Thoracic aorta (tissue), 2 donors: Measurements from ENCODE around the gene ZNF611. TPM values are rescaled to one million over a fixed set of nuclear protein-coding genes. Genes with fewer than 3 reads are reported as not detected.
"Not testable (repeated sequence)": the region's sequence is repeated elsewhere in the genome, so short reads cannot be mapped to it uniquely, and the experiment has no call there.

Experiments used
- ATAC-seq: fragments of 150-250 bp; one replicate; pipeline ENCODE4 v1.8.0; 2017; ENCODE audit warnings: low read depth; ENCODE audit not compliant: insufficient number of reproducible peaks, low FRiP score
- DNase-seq: peaks from one replicate; pipeline ENCODE4 v3.0.0-alpha.2; 2020; ENCODE audit warnings: low spot score
- H3K27ac ChIP-seq, 2 donors: fragments of 200-600 bp; sonication (generic); 1 replicate in 1 of 2; 2 replicates in 1 of 2; pipeline ENCODE4 v1.5.1; 2016; ENCODE audit warnings: mild to moderate bottlenecking in 2 of 2, moderate library complexity in 2 of 2
- H3K27me3 ChIP-seq: fragments of 200-600 bp; sonication (generic); replicated peaks from 2 replicates; pipeline ENCODE4 v1.6.0; 2016; ENCODE audit warnings: mild to moderate bottlenecking; ENCODE audit not compliant: insufficient read depth
- H3K36me3 ChIP-seq: fragments of 200-600 bp; sonication (generic); one replicate; pipeline ENCODE4 v1.5.1; 2016
- H3K4me1 ChIP-seq, 2 donors: fragments of 200-600 bp; sonication (generic); 1 replicate in 1 of 2; 2 replicates in 1 of 2; pipeline versions ENCODE4 v1.5.1 to v1.6.0; 2016; ENCODE audit warnings: low read depth in 2 of 2, mild to moderate bottlenecking in 1 of 2; ENCODE audit not compliant: control insufficient read depth in 1 of 2
- H3K4me3 ChIP-seq: fragments of 200-600 bp; sonication (generic); 2 replicates; pipeline ENCODE4 v1.5.1; 2016; ENCODE audit warnings: mild to moderate bottlenecking
- H3K9me3 ChIP-seq: fragments of 200-600 bp; sonication (generic); 2 replicates; pipeline ENCODE4 v1.5.1; 2016
- total RNA-seq, 2 donors: library from RNA; depleted of rRNA; stranded (reverse); fragments of >200 nt; gene quantifications; one replicate each; pipeline versions ENCODE4 v1.1.0 to v1.2.3, GENCODE V29; 2016
- TF ChIP-seq, protein P1 (sequence below): fragments of 200-600 bp; sonication (generic); IDR thresholded peaks from one replicate; pipeline ENCODE4 v1.5.1; 2019; ENCODE audit warnings: antibody characterized with exemption

Gene ZNF611
- total RNA-seq, 2 donors from 2014 or later: 26.3 to 30.0 TPM

DNA sequence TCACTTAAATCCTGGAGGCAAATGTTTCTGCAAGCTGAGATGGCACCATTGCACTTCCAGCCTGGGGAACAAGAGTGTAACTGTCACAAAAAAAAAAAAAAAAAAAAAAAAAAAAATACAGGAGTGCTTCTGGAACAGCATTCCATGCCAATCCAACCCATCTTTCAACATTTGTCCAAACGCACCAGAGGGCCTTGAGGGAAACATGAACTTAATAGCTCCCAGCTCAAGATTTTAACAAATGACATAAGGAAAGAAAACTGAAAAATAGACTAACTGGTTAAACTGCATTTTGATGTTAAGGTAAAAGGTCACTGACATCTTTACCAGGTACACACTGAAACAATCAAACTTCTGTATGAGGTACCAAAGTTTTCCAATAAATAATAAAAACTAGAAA is 49.0 kb downstream of the ZNF611 start:
- DNase-seq (no peak), ATAC-seq (no peak)
- H3K36me3 ChIP-seq: peaks cover 3% of the 10 kb centered on the region
- H3K9me3 ChIP-seq: no peaks in the 10 kb centered on the region
- H3K4me3 ChIP-seq: no peak overlapping the region
- H3K27ac ChIP-seq: no peak overlapping the region
- peaks cover 3 to 53% of the 10 kb centered on the region in 2 donors for H3K4me1 ChIP-seq
- TF ChIP-seq, protein P1, sequence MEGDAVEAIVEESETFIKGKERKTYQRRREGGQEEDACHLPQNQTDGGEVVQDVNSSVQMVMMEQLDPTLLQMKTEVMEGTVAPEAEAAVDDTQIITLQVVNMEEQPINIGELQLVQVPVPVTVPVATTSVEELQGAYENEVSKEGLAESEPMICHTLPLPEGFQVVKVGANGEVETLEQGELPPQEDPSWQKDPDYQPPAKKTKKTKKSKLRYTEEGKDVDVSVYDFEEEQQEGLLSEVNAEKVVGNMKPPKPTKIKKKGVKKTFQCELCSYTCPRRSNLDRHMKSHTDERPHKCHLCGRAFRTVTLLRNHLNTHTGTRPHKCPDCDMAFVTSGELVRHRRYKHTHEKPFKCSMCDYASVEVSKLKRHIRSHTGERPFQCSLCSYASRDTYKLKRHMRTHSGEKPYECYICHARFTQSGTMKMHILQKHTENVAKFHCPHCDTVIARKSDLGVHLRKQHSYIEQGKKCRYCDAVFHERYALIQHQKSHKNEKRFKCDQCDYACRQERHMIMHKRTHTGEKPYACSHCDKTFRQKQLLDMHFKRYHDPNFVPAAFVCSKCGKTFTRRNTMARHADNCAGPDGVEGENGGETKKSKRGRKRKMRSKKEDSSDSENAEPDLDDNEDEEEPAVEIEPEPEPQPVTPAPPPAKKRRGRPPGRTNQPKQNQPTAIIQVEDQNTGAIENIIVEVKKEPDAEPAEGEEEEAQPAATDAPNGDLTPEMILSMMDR: no peak
- no peaks in the 10 kb centered on the region for H3K27me3 ChIP-seq

DNA sequence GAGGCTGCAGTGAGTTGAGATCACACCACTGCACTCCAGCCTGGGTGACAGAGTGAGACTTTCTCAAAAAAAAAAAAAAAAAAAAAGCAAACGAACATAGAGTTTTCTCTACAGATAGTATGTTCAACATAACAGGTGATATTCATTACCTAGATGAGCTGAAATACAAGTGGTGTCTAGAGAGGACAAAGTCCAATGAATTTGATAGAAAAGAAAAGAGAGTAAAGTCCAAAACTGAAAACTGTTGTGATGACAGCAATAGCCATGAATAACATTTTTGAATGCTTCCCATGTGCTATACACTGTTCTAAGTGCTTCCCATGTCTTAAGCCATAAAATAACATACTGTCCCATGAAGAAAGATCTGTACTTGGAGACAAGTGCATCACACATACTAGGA is 53.6 kb downstream of the ZNF611 start:
- H3K36me3 ChIP-seq, H3K9me3 ChIP-seq, H3K27ac ChIP-seq, ATAC-seq, H3K27me3 ChIP-seq, H3K4me3 ChIP-seq, DNase-seq: not testable (repeated sequence)
- peaks cover 0 to 32% of the 10 kb centered on the region in 2 donors for H3K4me1 ChIP-seq

DNA sequence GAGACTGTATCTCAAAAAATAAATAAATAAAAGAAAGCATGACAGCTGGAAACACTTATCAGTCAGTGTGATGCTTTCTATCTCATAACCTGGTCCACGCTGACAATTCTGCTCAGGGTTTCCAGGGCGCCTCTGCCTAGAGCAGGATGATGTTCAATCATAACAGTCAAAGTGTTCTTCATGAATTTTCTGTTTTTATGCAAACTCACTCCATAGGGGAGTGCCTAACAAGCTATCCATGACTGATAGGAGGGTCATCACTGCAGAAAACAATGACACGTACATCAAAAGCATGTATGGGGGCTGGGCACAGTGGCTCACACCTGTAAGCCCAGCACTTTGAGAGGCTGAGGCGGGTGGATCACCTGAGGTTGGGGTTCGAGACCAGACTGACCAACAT is 55.2 kb downstream of the ZNF611 start:
- ATAC-seq (no peak), DNase-seq (no peak)
- H3K27me3 ChIP-seq: no peaks in the 10 kb centered on the region
- H3K4me3 ChIP-seq: no peak overlapping the region
- no peaks in the 10 kb centered on the region for H3K36me3 ChIP-seq
- no peaks in the 10 kb centered on the region for H3K9me3 ChIP-seq
- peaks cover 0 to 19% of the 10 kb centered on the region in 2 donors for H3K4me1 ChIP-seq
- TF ChIP-seq, protein P1: no peak
- no peak overlapping the region for H3K27ac ChIP-seq

DNA sequence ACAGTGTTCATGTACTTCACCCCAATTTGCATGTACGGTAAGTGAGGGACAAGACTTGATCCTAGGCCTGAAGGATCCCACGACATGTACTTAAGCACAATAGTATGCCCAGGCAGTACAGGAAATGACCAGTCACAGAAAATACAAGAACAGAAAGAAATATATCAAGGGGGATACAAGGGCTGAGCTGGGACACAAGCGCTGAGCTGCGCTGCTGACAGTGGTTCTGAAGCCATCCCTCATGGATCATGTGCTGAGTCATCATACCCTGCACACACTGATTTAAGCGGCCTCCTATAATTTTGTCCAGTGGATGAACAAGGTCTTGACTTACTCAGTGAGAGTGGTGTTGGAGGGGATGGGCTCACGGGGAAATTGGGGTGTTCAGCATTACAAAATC is 59.6 kb downstream of the ZNF611 start:
- not testable (repeated sequence) for ATAC-seq, H3K9me3 ChIP-seq, H3K36me3 ChIP-seq, DNase-seq, H3K27me3 ChIP-seq, H3K4me3 ChIP-seq, H3K4me1 ChIP-seq, H3K27ac ChIP-seq

DNA sequence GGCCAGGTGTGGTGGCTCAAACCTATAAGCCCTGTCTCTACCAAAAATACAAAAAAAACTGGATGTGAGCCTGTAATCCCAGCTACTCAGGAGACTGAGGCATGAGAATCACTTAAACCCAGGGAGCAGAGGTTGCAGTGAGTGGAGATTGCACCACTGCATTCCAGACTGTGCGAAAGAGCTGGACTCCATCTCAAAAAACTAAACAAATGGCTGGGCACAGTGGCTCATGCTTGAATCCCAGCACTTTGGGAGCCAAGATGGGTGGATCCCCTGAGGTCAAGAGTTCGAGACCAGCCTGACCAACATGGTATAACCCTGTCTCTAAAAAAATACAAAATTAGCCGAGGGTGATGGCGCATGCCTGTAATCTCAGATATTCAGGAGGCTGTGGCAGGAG is 61.8 kb downstream of the ZNF611 start:
- no peak for DNase-seq
- Histone ChIP-seq H3K36me3 (no peaks in the 10 kb centered on the region), H3K27ac (no peak overlapping the region), H3K9me3 (no peaks in the 10 kb centered on the region), H3K27me3 (no peaks in the 10 kb centered on the region), H3K4me1 (peaks cover 0 to 4% of the 10 kb centered on the region in 2 donors), H3K4me3 (no peak overlapping the region)
- TF ChIP-seq, protein P1: no peak
- no peak for ATAC-seq

DNA sequence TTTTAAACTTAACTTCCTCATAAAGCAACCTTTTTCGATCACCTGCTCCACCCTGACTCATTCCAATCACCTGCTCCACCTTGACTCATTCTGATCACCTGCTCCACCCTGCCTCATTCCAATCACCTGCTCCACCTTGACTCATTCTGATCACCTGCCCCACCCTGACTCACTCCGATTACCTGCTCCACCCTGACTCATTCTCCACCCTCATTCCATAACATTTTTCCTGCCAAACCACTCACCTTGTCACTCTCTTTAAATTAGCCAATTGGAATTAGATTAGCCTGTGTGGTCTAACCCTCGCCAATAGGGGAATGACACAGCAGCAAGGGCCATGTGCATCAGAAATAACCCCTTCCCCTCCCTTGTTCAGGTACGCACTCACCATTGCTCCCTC is 64.8 kb downstream of the ZNF611 start:
- TF ChIP-seq, protein P1: no peak
- no peaks in the 10 kb centered on the region for H3K36me3 ChIP-seq

More for the DNA sequence above, 64.8 kb downstream of the ZNF611 start:
- H3K27ac ChIP-seq: no peak overlapping the region
- H3K4me3 ChIP-seq: no peak overlapping the region
- peaks cover 0 to 4% of the 10 kb centered on the region in 2 donors for H3K4me1 ChIP-seq
- no peaks in the 10 kb centered on the region for H3K9me3 ChIP-seq
- DNase-seq: no peak
- H3K27me3 ChIP-seq: no peaks in the 10 kb centered on the region
- no peak for ATAC-seq
